HepG2 (cell line): Measurements from ENCODE around the gene POLR3H. TPM values are rescaled to one million over a fixed set of nuclear protein-coding genes. Genes with fewer than 3 reads are reported as not detected.

Experiments used
- HOMEZ ChIP-seq: IDR thresholded peaks from 2 replicates; pipeline ENCODE4 v1.6.1; 2016; ENCODE audit warnings: low read depth
- NFE2 ChIP-seq: sonication (generic); formaldehyde crosslinking; IDR thresholded peaks from 2 replicates; pipeline ENCODE4 v1.4.0; 2020; ENCODE audit warnings: missing genetic modification reagents
- NKX3-1 ChIP-seq: sonication (generic); formaldehyde crosslinking; IDR thresholded peaks from 2 replicates; pipeline ENCODE4 v1.5.0; 2020; ENCODE audit warnings: missing genetic modification reagents
- ZNF142 ChIP-seq: sonication (generic); formaldehyde crosslinking; IDR thresholded peaks from 2 replicates; pipeline ENCODE4 v1.4.0; 2020; ENCODE audit warnings: missing genetic modification reagents
- polyA plus RNA-seq, 8 experiments: library from polyadenylated mRNA; depleted of rRNA in 3 of 8; stranded (reverse) in 7 of 8; unstranded in 1 of 8; fragments of >200 nt; fragmentation: Illumina TruSeq in 4 of 8; extraction: Trizol in 4 of 8; gene quantifications; 2 replicates each; pipeline versions ENCODE4 v1.2.1 to v1.2.3, GENCODE V29; 2011 to 2016; ENCODE audit warnings: low read depth in 4 of 8, missing spikeins in 1 of 8, mixed read lengths in 1 of 8; ENCODE audit not compliant: insufficient read depth in 1 of 8
- total RNA-seq, 5 experiments: library from RNA; depleted of rRNA; stranded (reverse); fragments of >200 nt; fragmentation: Illumina TruSeq; extraction: Trizol; gene quantifications; 2 replicates each; pipeline ENCODE4 v1.2.3, GENCODE V29; 2016; ENCODE audit warnings: low read depth in 1 of 5

POLR3H gene
- total and polyA plus RNA-seq, 2 of the 13 experiments (the other 11 are each of a cell fraction or from before 2014, with no cell fraction given) = 10.3 to 28.6 TPM

- no peak for TF ChIP-seq ZNF142
- TF ChIP-seq HOMEZ (CRISPR knock-in tag) = no peak
- no peak for TF ChIP-seq NKX3-1
- TF ChIP-seq NFE2 = peak; percentile 83
These were observed 31.7 kb downstream of the POLR3H start (continued) for GRCh38 chr22:41512421-41513194.
